Kidney epithelial cell (primary cell): Measurements from ENCODE around the gene SRGAP2C. TPM values are rescaled to one million over a fixed set of nuclear protein-coding genes. Genes with fewer than 3 reads are reported as not detected.
A peak's percentile ranks its signal among the peaks of the same experiment; 100 is the strongest.
"Not testable (repeated sequence)": the region's sequence is repeated elsewhere in the genome, so short reads cannot be mapped to it uniquely, and the experiment has no call there.

Experiments
- DNase-seq: peaks from one replicate; pipeline ENCODE4 v3.0.0-alpha.2; 2010; ENCODE audit warnings: low read depth
- H3K27me3 ChIP-seq: 2 replicates; pipeline ENCODE4 v1.6.0; 2011; ENCODE audit warnings: low read length; ENCODE audit not compliant: control insufficient read depth, insufficient read depth
- H3K36me3 ChIP-seq: 2 replicates; pipeline ENCODE4 v1.5.1; 2011; ENCODE audit warnings: low read length; ENCODE audit not compliant: control insufficient read depth, insufficient read depth
- H3K4me3 ChIP-seq: 2 replicates; pipeline ENCODE4 v1.5.1; 2011; ENCODE audit warnings: low read depth, mild to moderate bottlenecking, control low read depth, low read length
- total RNA-seq: library from RNA; depleted of rRNA; stranded (reverse); fragments of >200 nt; gene quantifications from 2 replicates; pipeline ENCODE4 v1.2.3, GENCODE V29; 2015

SRGAP2C gene
- total RNA-seq, 1 donor from 2014 or later, result 11.6 TPM

DNA sequence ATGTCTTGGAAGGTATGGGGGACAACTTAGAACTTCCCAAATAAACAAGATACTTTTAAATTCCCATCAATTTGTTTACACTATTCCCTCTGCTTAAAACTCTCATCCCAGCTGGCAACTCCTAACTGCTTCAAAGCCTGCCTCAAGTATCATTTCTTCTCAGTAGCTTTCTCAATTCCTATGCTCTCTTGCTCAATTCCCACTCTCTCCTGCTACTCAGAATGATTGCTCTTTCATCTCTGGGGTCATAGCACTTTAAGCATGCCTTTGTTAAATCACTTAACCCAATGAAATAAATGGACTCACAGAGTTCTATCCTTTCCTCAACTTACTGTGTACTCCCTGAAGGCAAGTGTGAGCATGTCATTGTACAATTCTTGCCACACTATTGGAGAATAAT, 19.5 kb upstream of the SRGAP2C start:
- not testable (repeated sequence) for H3K36me3 ChIP-seq, DNase-seq, H3K4me3 ChIP-seq, H3K27me3 ChIP-seq

DNA sequence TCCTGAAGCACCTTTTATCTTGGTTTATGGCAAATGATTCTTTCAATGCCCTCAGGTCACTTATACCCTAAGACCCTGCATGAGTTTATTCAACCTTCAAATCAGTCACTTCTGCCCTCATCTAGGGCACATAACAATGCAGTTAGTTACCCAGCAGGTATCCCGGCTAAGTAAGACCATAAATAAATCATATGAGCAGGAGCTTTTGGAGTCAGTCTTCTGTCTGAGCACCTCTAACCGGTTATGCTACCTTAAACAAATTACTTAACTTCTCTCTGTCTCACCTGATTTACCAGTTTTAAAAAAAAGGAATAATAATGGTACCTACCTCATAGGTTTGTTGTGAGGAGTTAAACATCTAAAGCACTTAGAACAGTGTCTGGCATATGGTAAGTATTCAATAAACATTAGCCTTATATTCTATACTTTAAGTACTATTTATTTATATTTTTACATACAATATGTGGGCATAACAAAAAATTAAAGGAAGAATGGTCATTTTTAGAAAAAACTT, 17.5 kb upstream of the SRGAP2C start:
- not testable (repeated sequence) for DNase-seq, H3K4me3 ChIP-seq, H3K27me3 ChIP-seq, H3K36me3 ChIP-seq

DNA sequence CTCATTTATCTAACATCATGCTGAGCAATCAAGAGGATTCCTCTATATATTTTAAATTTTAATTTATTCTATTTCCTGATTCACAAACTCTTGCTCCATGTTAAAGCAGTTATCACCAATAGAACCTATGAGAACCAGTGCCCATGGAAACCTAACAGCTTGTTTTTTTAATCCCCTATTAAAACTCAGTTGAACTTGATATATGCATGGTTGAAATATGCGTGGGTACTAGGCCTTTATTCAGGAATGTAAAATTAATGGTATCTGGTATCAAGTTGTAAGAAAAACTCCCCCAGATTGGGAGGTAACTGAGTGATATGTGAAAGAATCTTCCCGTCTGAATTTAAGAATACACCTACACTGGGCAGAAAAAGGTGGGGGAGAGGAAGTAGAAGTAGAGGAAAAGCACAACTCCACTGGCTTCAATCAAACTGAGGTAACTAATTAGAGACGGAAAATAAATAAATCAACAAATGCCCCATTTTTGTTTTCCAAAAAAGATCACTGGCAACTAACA, 16.6 kb upstream of the SRGAP2C start:
- DNase-seq, H3K4me3 ChIP-seq, H3K36me3 ChIP-seq, H3K27me3 ChIP-seq: not testable (repeated sequence)

DNA sequence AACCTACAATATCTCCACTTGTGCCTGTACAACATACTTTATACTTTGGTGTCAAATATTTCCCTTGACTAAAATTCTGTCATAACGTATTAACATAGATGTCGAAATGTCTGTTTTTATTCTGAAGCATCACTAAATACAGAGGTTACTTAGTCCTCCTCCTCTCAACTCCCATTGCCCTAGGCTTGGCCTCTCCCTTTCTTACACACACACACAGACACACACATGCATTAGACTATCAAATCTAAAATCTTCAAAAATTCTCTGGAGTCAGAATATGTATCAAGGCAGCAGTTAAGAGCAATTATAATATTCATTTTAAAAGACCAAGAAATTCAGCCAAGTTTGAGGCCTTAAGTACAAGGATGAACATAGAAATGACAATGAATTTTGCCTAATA, 8.1 kb upstream of the SRGAP2C start:
- not testable (repeated sequence) for DNase-seq, H3K27me3 ChIP-seq, H3K4me3 ChIP-seq, H3K36me3 ChIP-seq

DNA sequence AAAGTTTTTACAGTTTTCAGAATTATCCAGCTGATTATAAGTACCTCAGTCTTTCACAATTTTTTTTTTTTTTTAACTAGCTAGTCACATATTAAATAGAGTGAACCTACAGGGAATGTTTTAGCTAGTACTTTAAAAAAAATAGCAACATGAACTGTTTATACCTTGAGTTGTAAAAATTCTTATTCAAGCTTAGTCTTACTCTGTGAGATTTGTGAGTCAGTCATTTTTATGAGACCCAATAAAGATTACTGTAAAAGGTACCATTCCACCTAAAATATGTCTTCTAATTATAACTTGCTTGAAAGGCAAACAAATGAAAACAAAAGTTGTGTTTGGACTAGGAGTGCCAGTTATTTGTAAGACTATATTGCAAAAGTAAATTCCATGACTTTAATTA, 6.6 kb upstream of the SRGAP2C start:
- not testable (repeated sequence) for H3K36me3 ChIP-seq, H3K27me3 ChIP-seq, DNase-seq, H3K4me3 ChIP-seq

DNA sequence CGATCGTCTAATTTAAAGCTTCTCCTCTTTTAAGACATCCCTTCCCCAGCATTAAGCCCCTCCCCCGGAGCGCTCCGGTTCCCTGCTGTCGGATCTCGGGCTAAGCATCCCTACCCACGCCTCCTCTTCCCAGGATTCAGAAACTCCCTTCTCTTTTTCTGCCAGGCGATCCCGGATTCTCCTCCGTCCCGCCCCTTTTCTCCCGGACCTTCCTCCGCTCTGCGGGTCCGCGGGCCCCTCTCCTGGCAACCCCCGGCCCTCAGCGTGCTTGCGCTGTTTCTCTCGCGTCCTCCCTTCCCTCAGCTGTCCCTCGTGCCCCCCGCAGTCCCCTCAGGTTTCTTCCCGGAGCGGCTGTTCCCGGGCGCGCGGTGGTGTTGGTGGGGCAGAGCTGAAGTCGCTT, 908 bp upstream of the SRGAP2C start:
- DNase-seq, H3K27me3 ChIP-seq, H3K36me3 ChIP-seq: not testable (repeated sequence)
- peak overlapping the region; percentile 44 for H3K4me3 ChIP-seq

DNA sequence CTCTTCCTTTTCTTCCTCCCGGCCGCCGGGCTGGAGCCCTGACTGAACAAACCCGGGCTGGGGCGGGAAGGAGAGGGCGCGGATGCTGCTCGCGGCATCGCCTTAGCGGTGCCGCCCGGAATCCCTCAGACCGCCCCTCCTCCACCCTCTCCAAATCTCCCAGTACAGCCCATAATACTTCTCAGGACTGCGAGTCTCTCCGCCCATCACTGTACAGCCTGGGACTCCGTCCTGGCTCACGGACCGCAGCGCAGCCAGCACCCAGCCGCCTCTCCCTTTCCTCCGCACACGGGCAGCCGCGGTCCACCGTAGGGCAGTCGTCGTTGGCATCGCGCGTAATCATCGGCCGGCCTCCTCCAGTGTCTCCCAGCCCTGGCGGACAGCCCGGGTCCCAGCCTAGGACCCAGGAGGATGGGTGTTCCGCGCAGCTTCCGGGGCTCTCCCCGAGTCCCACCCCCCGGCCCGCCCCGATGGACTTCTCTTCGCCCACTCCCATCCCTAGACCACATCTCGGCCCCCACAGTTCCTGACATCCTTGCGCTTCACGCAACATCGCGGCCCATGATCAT, 449 bp downstream of the SRGAP2C start:
- H3K36me3 ChIP-seq, H3K27me3 ChIP-seq, DNase-seq, H3K4me3 ChIP-seq: not testable (repeated sequence)

DNA sequence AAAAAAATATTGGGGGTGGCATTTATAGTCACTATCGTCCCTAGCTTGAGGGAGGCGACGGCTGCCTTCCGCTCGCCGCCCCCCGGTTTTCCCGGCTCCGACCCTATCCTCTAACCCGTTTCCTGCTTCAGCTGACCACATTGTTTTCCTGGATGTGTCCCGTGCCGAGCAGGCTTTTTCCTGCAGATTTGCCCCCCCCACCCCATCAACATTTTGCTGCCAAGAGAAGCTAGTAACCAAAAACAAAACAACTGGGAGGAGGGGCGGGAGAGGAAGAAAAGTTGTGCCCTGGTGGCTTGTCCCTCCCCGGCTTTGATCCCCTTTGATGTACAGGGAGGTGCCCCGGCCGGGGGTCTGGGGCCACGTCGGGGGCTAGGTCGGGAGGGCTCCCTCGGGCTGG, 1.4 kb downstream of the SRGAP2C start:
- not testable (repeated sequence) for H3K4me3 ChIP-seq, DNase-seq, H3K36me3 ChIP-seq, H3K27me3 ChIP-seq

DNA sequence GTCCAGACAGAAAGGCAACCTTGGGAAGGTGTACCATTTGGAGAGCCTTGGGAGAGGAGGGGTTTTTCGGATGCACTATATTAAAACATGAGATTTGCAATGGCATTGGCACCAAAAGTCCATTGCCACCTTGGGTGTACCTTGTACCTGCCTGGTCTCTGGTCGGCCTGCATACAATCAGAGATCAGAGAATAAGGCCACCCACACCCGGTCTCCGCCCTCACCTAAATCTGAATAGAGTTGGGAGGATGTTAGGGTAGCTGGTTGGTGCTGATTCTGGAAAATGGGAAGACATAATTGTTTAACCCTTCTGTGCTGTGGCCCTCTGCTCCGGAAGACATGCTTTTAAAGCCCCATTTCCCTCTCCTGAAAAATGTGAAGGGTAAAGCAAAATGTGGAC, 3.1 kb downstream of the SRGAP2C start:
- not testable (repeated sequence) for H3K36me3 ChIP-seq, H3K27me3 ChIP-seq, H3K4me3 ChIP-seq, DNase-seq

DNA sequence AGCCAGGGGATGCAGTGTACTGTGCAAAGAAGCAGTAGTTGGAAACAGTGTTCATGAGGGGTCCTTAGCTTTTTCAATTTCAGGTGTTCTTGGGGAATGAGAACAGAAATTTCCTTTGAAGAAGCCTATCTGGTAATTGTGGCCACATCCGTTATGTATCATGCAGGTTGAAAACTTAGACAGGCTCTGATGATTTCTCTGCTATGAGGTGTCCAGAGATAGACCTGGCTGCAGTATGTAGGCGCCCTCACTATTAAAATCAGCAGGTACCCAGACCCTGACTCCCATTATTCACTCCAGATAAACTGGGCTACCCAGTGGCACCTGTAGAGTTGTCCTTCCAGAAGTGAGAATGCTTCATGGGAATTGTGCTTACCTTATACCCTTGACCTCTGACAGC, 7.7 kb downstream of the SRGAP2C start:
- H3K4me3 ChIP-seq, H3K36me3 ChIP-seq, H3K27me3 ChIP-seq, DNase-seq: not testable (repeated sequence)

DNA sequence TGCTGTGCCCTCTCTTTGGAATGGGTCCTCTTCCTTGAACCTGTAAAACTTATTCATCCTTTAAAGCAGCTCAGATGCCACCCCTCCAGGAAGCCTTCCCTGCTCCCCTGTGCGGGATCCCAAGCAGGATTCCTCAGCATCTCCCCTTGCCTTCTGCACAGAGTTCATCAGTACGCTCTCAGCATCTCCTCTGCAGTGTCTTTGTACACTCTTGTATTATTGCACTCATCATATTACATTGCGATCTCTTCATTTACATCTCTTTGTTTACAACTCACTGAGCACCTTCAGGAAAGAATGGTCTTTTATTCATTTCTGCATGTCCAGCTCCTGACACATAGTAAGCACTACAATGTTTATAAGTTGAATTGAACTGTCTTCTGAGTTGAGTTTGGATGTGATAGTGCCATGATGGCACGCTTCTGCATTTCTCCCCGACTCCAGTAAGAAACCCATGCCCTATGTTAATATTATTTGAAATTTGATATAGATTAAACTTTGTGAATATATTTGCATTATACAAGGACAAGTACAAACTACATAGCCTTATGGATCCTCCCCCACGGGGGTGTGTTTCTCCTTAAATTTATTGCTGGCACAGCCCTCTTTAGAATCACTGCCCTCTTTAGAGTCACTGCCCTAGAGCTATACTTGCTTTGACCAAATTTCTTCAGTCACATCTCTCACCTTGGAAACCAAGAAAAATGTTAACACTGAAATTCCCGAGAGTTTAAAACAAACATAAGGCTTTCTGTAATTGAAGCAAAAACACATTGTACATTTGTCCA, 12.5 kb downstream of the SRGAP2C start:
- DNase-seq, H3K36me3 ChIP-seq, H3K4me3 ChIP-seq, H3K27me3 ChIP-seq: not testable (repeated sequence)

DNA sequence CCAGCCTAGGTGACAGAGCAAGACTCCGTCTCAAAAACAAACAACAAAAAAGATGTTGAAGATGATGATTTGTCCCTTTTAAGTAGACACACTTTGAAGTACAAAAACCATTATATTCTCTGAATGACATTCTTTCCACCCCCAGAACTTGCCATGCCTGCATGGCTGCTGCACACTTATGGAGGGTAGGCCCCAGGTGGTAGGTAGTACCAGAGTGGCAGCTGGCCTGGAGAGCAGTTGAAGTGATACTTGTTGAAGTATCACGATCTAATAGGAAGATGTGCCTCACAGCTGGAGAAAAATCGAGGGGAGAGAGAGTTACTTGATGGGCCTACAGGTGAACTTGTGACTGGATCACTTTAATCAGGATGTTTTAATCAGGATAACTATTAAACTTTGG, 15.0 kb downstream of the SRGAP2C start:
- not testable (repeated sequence) for DNase-seq, H3K4me3 ChIP-seq, H3K36me3 ChIP-seq, H3K27me3 ChIP-seq

DNA sequence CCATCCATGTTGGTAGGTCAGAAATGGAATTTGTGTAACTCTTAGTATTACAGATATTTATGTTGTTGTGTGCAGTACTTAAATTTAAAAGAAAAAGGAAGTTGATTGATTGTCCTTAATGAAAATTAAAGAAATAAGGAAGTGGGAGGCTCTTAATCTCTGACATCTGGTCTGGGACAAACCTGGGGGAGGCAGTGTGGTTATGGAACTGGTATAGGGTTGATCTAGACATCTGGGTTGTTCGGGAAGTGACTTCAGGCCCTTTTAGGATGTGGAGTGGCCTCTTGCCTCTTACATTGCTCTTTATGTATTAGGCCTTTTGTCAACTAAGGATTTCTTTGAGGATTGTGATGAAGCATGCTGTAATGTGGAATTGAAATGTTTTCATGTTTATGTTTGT, 15.5 kb downstream of the SRGAP2C start:
- not testable (repeated sequence) for H3K27me3 ChIP-seq, H3K4me3 ChIP-seq, DNase-seq, H3K36me3 ChIP-seq

DNA sequence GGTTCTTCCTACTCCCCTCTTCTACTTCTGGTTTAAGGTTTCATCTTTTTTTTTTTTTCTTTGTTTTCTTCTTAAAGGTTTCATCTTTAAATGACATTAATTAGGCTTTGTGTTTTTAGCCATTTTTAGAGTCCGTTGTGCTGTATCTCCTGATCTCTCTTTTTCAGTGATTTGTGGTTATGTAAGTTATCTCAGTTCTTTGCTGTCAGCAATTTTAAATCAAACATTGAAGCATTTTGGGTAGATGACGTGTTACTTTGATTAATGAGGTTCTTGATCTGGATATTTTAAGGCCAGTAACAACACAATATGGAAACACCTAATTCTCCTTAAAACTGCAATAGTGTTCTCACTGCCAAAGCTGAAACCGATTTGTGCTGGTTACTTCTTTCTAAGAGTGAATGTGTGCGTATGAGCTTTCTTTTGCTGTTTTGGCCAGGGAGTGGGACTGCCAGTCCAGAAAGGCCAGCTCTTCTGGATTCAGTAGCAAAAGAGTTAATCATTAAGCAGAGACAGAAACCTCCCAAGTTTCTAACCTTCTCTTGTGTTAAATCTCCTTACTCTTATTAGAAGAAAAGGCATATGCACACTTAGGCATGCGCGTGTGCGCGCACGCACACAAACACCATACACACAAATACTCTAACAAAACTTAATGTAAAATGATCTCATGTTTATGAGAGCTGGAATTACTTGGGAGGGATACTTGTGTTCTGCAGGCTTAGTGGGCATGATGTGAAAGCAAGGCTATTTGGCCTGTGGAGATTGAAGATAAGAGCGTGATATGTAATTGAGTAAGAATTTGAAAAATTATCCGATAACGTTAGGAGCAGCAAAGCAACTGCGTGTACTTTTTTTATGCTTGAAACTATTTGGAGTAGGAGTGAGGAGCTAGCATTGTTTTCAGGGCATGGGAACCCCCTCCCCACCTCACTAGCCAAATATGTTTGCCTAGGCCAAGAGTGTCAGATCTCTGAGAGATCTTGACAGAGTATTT, 16.5 kb downstream of the SRGAP2C start:
- not testable (repeated sequence) for H3K27me3 ChIP-seq, H3K36me3 ChIP-seq, H3K4me3 ChIP-seq
- DNase-seq, result peak; percentile 2
